H1 (cell line): ENCODE data around the gene GABRR2. TPM values are rescaled to one million over a fixed set of nuclear protein-coding genes. Genes with fewer than 3 reads are reported as not detected.

Source experiments
- CTCF ChIA-PET: fragments of 300-600 bp; sonication (Branson Sonifier 250); formaldehyde crosslinking; loops from one replicate; lab custom pipeline; 2021; ENCODE audit not compliant: partially characterized antibody; lab: Charles Lee
- POLR2A ChIA-PET: fragments of 300-600 bp; sonication (Branson Sonifier 250); formaldehyde crosslinking; loops from one replicate; lab custom pipeline; 2021; ENCODE audit warnings: inconsistent platforms; ENCODE audit not compliant: partially characterized antibody; lab: Charles Lee
- DNase-seq, 2 experiments: peaks; one replicate each; pipeline versions ENCODE4 v3.0.0 to v3.0.0-alpha.2; 2010 to 2022; ENCODE audit warnings: low spot score in 2 of 2, low read depth in 1 of 2, mixed read lengths in 1 of 2
- FAIRE-seq: peaks from 2 replicates; lab custom pipeline; 2011; peaks lifted over from hg19 to GRCh38; lab: Jason Lieb, UNC
- H2AFZ ChIP-seq: 2 replicates; pipeline ENCODE4 v1.8.1; 2012; ENCODE audit warnings: low read length, inconsistent platforms
- H2AK5ac ChIP-seq: 2 replicates; pipeline ENCODE4 v1.6.1; 2013; ENCODE audit warnings: low read depth, low read length
- H2BK120ac ChIP-seq: replicated peaks from 2 replicates; pipeline ENCODE3; 2013; ENCODE audit warnings: low read depth, low read length, inconsistent platforms
- H2BK12ac ChIP-seq: 2 replicates; pipeline ENCODE4 v1.6.1; 2013; ENCODE audit warnings: low read depth, low read length
- H2BK15ac ChIP-seq: 2 replicates; pipeline ENCODE4 v1.6.1; 2013; ENCODE audit warnings: low read length
- H2BK20ac ChIP-seq: 2 replicates; pipeline ENCODE4 v1.6.1; 2013; ENCODE audit warnings: low read length
- H2BK5ac ChIP-seq: 2 replicates; pipeline ENCODE4 v1.6.1; 2013; ENCODE audit warnings: low read depth, low read length
- H3K14ac ChIP-seq: 2 replicates; pipeline ENCODE4 v1.6.1; 2013; ENCODE audit warnings: inconsistent platforms; ENCODE audit not compliant: insufficient read length
- H3K18ac ChIP-seq: 2 replicates; pipeline ENCODE4 v1.6.1; 2013; ENCODE audit warnings: low read length; ENCODE audit errors: extremely low read depth
- H3K23ac ChIP-seq: 2 replicates; pipeline ENCODE4 v1.6.1; 2013; ENCODE audit warnings: inconsistent platforms; ENCODE audit not compliant: insufficient read length
- H3K23me2 ChIP-seq: 2 replicates; pipeline ENCODE4 v1.6.1; 2013; ENCODE audit warnings: low read depth, low read length
- H3K27ac ChIP-seq: 2 replicates; pipeline ENCODE4 v1.6.1; 2011; ENCODE audit warnings: low read depth, low read length, inconsistent platforms
- H3K27me3 ChIP-seq, 4 experiments: replicated peaks in 1 of 4; 1 replicate in 1 of 4; 2 replicates in 3 of 4; pipeline versions ENCODE4 v1.6.1 to v1.8.1; 2011 to 2013; ENCODE audit warnings: low read length in 3 of 4, mild to moderate bottlenecking in 3 of 4, inconsistent platforms in 2 of 4, mixed read lengths in 2 of 4, moderate library complexity in 1 of 4; ENCODE audit not compliant: control insufficient read depth in 3 of 4, insufficient read depth in 3 of 4; ENCODE audit errors: extremely low read depth in 1 of 4
- H3K36me3 ChIP-seq, 4 experiments: 2 replicates each; pipeline versions ENCODE4 v1.6.1 to v1.8.1; 2011 to 2013; ENCODE audit warnings: mild to moderate bottlenecking in 4 of 4, low read length in 3 of 4, moderate library complexity in 2 of 4, control low read depth in 1 of 4, inconsistent platforms in 1 of 4; ENCODE audit not compliant: insufficient read depth in 4 of 4, control insufficient read depth in 2 of 4
- H3K4ac ChIP-seq: replicated peaks from 2 replicates; pipeline ENCODE3; 2013; ENCODE audit warnings: low read length, low read depth, mixed read lengths, inconsistent platforms; ENCODE audit not compliant: insufficient read length
- H3K4me1 ChIP-seq, 4 experiments: replicated peaks in 1 of 4; 1 replicate in 1 of 4; 2 replicates in 3 of 4; pipeline versions ENCODE4 v1.6.1 to v1.8.1; 2011 to 2013; ENCODE audit warnings: low read length in 3 of 4, inconsistent platforms in 2 of 4, mixed read lengths in 1 of 4; ENCODE audit not compliant: insufficient read depth in 4 of 4, control insufficient read depth in 3 of 4
- H3K4me2 ChIP-seq, 2 experiments: 2 replicates each; pipeline versions ENCODE4 v1.6.1 to v1.8.1; 2011 to 2013; ENCODE audit warnings: low read depth in 2 of 2, low read length in 2 of 2, control low read depth in 1 of 2, inconsistent platforms in 1 of 2, mild to moderate bottlenecking in 1 of 2; ENCODE audit not compliant: insufficient read depth in 1 of 2
- H3K4me3 ChIP-seq, 4 experiments: fragments of 200-600, 300-600 bp in 1 of 4; sonication (generic), shearing (Covaris generic), sonication (Bioruptor Twin) in 1 of 4; 2 replicates each; pipeline versions ENCODE4 v1.5.1 to v1.8.1; 2011 to 2016; ENCODE audit warnings: low read length in 4 of 4, low read depth in 3 of 4, control low read depth in 2 of 4, inconsistent platforms in 2 of 4, mild to moderate bottlenecking in 2 of 4, mixed read lengths in 1 of 4, moderate library complexity in 1 of 4; ENCODE audit not compliant: insufficient read depth in 2 of 4; ENCODE audit errors: extremely low read depth in 1 of 4
- H3K56ac ChIP-seq: replicated peaks from 2 replicates; pipeline ENCODE3; 2013; ENCODE audit warnings: low read depth, mild to moderate bottlenecking, mixed read lengths, low read length, inconsistent platforms; ENCODE audit not compliant: insufficient read length
- H3K79me1 ChIP-seq: 2 replicates; pipeline ENCODE4 v1.6.1; 2013; ENCODE audit warnings: low read depth, low read length, control low read depth
- H3K79me2 ChIP-seq, 2 experiments: 2 replicates each; pipeline versions ENCODE4 v1.6.1 to v1.8.1; 2012 to 2013; ENCODE audit warnings: low read length in 2 of 2, mild to moderate bottlenecking in 2 of 2, inconsistent platforms in 1 of 2; ENCODE audit not compliant: insufficient read depth in 2 of 2, control insufficient read depth in 1 of 2
- H3K9ac ChIP-seq, 4 experiments: replicated peaks in 1 of 4; 1 replicate in 1 of 4; 2 replicates in 3 of 4; pipeline versions ENCODE4 v1.6.1 to v1.8.1; 2011 to 2013; ENCODE audit warnings: low read depth in 3 of 4, low read length in 3 of 4, control low read depth in 2 of 4, mild to moderate bottlenecking in 2 of 4, moderate library complexity in 2 of 4, inconsistent platforms in 1 of 4; ENCODE audit errors: extremely low read depth in 1 of 4
- H3K9me3 ChIP-seq, 2 experiments: 2 replicates each; pipeline versions ENCODE4 v1.6.1 to v1.8.1; 2012 to 2013; ENCODE audit warnings: mild to moderate bottlenecking in 2 of 2, moderate library complexity in 2 of 2, control low read depth in 1 of 2, inconsistent platforms in 1 of 2, low read depth in 1 of 2, low read length in 1 of 2, mixed read lengths in 1 of 2; ENCODE audit not compliant: insufficient read depth in 2 of 2
- H4K20me1 ChIP-seq, 2 experiments: replicated peaks in 1 of 2; 2 replicates each; pipeline versions ENCODE3 to v1.8.1; 2011 to 2013; ENCODE audit warnings: inconsistent platforms in 2 of 2, low read length in 2 of 2, mild to moderate bottlenecking in 1 of 2; ENCODE audit not compliant: insufficient read depth in 2 of 2, control insufficient read depth in 1 of 2
- H4K5ac ChIP-seq: 2 replicates; pipeline ENCODE4 v1.6.1; 2013; ENCODE audit warnings: low read length, low read depth, mixed read lengths, inconsistent platforms; ENCODE audit not compliant: insufficient read length
- H4K8ac ChIP-seq: 2 replicates; pipeline ENCODE4 v1.8.0; 2013; ENCODE audit warnings: mild to moderate bottlenecking, moderate library complexity, low read length, inconsistent platforms; ENCODE audit not compliant: insufficient read depth; ENCODE audit errors: extremely low read depth
- H4K91ac ChIP-seq: replicated peaks from 2 replicates; pipeline ENCODE3; 2013; ENCODE audit warnings: low read length, mixed read lengths, inconsistent platforms; ENCODE audit not compliant: insufficient read length
- ASH2L ChIP-seq: fragments of 200-600, 300-600 bp; sonication (generic); IDR thresholded peaks from one replicate; pipeline ENCODE4 v1.7.1; 2017; ENCODE audit warnings: low read length
- CHD2 ChIP-seq: IDR thresholded peaks from 2 replicates; pipeline ENCODE4 v1.6.1; 2012; ENCODE audit warnings: low read length, improper control_type of control experiment
- GTF2F1 ChIP-seq: IDR thresholded peaks from 2 replicates; pipeline ENCODE4 v1.6.1; 2012; ENCODE audit warnings: low read depth, low read length, improper control_type of control experiment, borderline replicate concordance
- JUN ChIP-seq: IDR thresholded peaks from 2 replicates; pipeline ENCODE4 v1.6.1; 2011; ENCODE audit warnings: low read depth, mild to moderate bottlenecking, improper control_type of control experiment, low read length
- KDM4A ChIP-seq: IDR thresholded peaks from one replicate; pipeline ENCODE4 v1.7.1; 2012; ENCODE audit warnings: low read depth, mild to moderate bottlenecking, moderate library complexity, low read length, inconsistent platforms; ENCODE audit not compliant: severe bottlenecking
- KDM5A ChIP-seq: fragments of 200-600 bp; IDR thresholded peaks from 2 replicates; pipeline ENCODE4 v1.7.1; 2012; ENCODE audit warnings: mild to moderate bottlenecking, low read length, inconsistent platforms, mixed read lengths
- MAFK ChIP-seq: IDR thresholded peaks from 2 replicates; pipeline ENCODE4 v1.6.1; 2012; ENCODE audit warnings: low read depth, mild to moderate bottlenecking, improper control_type of control experiment, low read length
- POU5F1 ChIP-seq: IDR thresholded peaks from 2 replicates; pipeline ENCODE4 v1.6.1; 2011; ENCODE audit warnings: low read depth, mild to moderate bottlenecking, low read length, moderate library complexity
- RFX5 ChIP-seq: IDR thresholded peaks from 2 replicates; pipeline ENCODE4 v1.6.1; 2011; ENCODE audit warnings: low read depth, low read length, improper control_type of control experiment, borderline replicate concordance
- SIX5 ChIP-seq: IDR thresholded peaks from 2 replicates; pipeline ENCODE4 v1.6.1; 2011; ENCODE audit warnings: mild to moderate bottlenecking, low read depth, low read length
- SP1 ChIP-seq: IDR thresholded peaks from 2 replicates; pipeline ENCODE4 v1.6.1; 2011; ENCODE audit warnings: low read depth, low read length
- SUZ12 ChIP-seq: fragments of 200-600 bp; sonication (generic); IDR thresholded peaks from 2 replicates; pipeline ENCODE4 v1.6.1; 2012; ENCODE audit warnings: mild to moderate bottlenecking, inconsistent platforms, low read length, moderate library complexity, mixed read lengths
- TBP ChIP-seq: IDR thresholded peaks from 2 replicates; pipeline ENCODE4 v1.6.1; 2011; ENCODE audit warnings: low read depth, low read length, improper control_type of control experiment
- ZNF274 ChIP-seq: IDR thresholded peaks from 2 replicates; pipeline ENCODE4 v1.7.0; 2012; ENCODE audit warnings: low read length, borderline replicate concordance; ENCODE audit errors: extremely low read depth
- WGBS, 2 experiments: shearing (Covaris generic) in 1 of 2; methylation state at CpG; one replicate each; pipeline versions ENCODE4 v1.1.6 to v1.1.7; 2013 to 2015; ENCODE audit warnings: low lambda C conversion rate in 2 of 2, mixed read lengths in 2 of 2, inconsistent platforms in 1 of 2, low coverage in 1 of 2, missing lambda C conversion rate in 1 of 2; ENCODE audit not compliant: insufficient replicate concordance in 2 of 2, insufficient coverage in 1 of 2, insufficient read length in 1 of 2; ENCODE audit errors: extremely low coverage in 1 of 2, missing lambda C conversion rate in 1 of 2; 5-methylcytosine and 5-hydroxymethylcytosine counted together
- polyA plus RNA-seq, 7 experiments: library from polyadenylated mRNA; depleted of rRNA in 3 of 7; stranded (reverse) in 5 of 7; unstranded in 2 of 7; fragments of >200 nt in 5 of 7; fragments of 200-250 nt in 2 of 7; gene quantifications; 1 replicate in 5 of 7; 2 replicates in 1 of 7; 4 replicates in 1 of 7; pipeline versions ENCODE4 v1.2.1 to v1.2.3, GENCODE V29; 2011 to 2013; ENCODE audit warnings: missing spikeins in 2 of 7, mixed read lengths in 2 of 7
- total RNA-seq: library from RNA; stranded (reverse); fragmentation: NEBNext Ultra II Directional; extraction: Animal tissue kit (Norgen Biotek cat#: 25700); gene quantifications from 2 replicates; pipeline ENCODE4 v1.2.1, GENCODE V29; 2021

The GABRR2 gene
- total and polyA plus RNA-seq, 2 of the 8 experiments (the other 6 are each of a cell fraction or from before 2014, with no cell fraction given), result not detected

- no peak overlapping the region for H3K14ac ChIP-seq
- H4K91ac ChIP-seq, result no peak overlapping the region
- H2BK20ac ChIP-seq, result no peak overlapping the region
- H3K18ac ChIP-seq, result no peak overlapping the region
- no peak overlapping the region for H2BK5ac ChIP-seq
- H3K9ac ChIP-seq, result no peak overlapping the region
- H3K23ac ChIP-seq, result no peak overlapping the region
- H4K20me1 ChIP-seq, result no peaks in the 10 kb centered on the region
- DNase-seq (no peak), FAIRE-seq (no peak)
- H3K56ac ChIP-seq, result no peak overlapping the region
- no peak overlapping the region for H4K5ac ChIP-seq
- H2BK120ac ChIP-seq, result no peak overlapping the region
- no peak overlapping the region for H3K4me2 ChIP-seq
- H2AFZ ChIP-seq, result no peak overlapping the region
- H3K27ac ChIP-seq, result no peak overlapping the region
- no peaks in the 10 kb centered on the region for H3K27me3 ChIP-seq
- H3K36me3 ChIP-seq, result no peaks in the 10 kb centered on the region
- H3K79me2 ChIP-seq, result no peaks in the 10 kb centered on the region
- 92% methylated on average over 20 of the region's 20 CpGs; no CpG with 5 or more reads in 1 of the 2 experiments for WGBS, 2 experiments
- no peak overlapping the region for H2AK5ac ChIP-seq
- no peak overlapping the region for H3K4me3 ChIP-seq
- no peaks in the 10 kb centered on the region for H3K23me2 ChIP-seq
- H4K8ac ChIP-seq, result no peak overlapping the region
- CTCF ChIA-PET, result interaction anchor here (1.6 to 1.8 kb wide), 2 partner anchors 17 to 23 kb away, joined by 3 to 5 read pairs; no protein-coding TSS in a partner anchor
- no peak overlapping the region for H3K4ac ChIP-seq
- H3K9me3 ChIP-seq, result no peaks in the 10 kb centered on the region
- H3K79me1 ChIP-seq, result no peaks in the 10 kb centered on the region
- TF ChIP-seq ASH2L, result no peak
- TF ChIP-seq GTF2F1, result no peak
- TF ChIP-seq SIX5, result no peak
- TF ChIP-seq JUN, result no peak
- no peak for TF ChIP-seq RFX5
- no peak for TF ChIP-seq CHD2
- TF ChIP-seq KDM5A, result no peak
- TF ChIP-seq TBP, result no peak
- TF ChIP-seq SP1, result no peak
- TF ChIP-seq SUZ12, result no peak
- TF ChIP-seq ZNF274, result no peak
- TF ChIP-seq KDM4A, result no peak
- TF ChIP-seq POU5F1, result no peak
- no peak for TF ChIP-seq MAFK
- H3K4me1 ChIP-seq, result no peaks in the 10 kb centered on the region
- no peak overlapping the region for H2BK12ac ChIP-seq
- POLR2A ChIA-PET, result no interaction called here
- H2BK15ac ChIP-seq, result no peak overlapping the region
Measured at GRCh38 chr6:89264296-89264695, 50.8 kb downstream of the GABRR2 start.
